CD4-positive, alpha-beta T cell treated with Interleukin-15 for 4 hours (primary cell): ENCODE results near the gene DHX58.

Experiments
- DNase-seq: peaks from one replicate; pipeline ENCODE4 v3.0.0-alpha.2; 2020; ENCODE audit warnings: low spot score

The DHX58 gene

GRCh38 chr17:42053731-42054500 lies 58.6 kb downstream of the DHX58 start:
- DNase-seq: no peak

- DNase-seq: no peak
Measured at GRCh38 chr17:42052346-42052877, 60.1 kb downstream of the DHX58 start.

GRCh38 chr17:42051645-42052044 lies 60.9 kb downstream of the DHX58 start:
- no peak for DNase-seq
